NB4 (cell line): Measurements from ENCODE around the gene NOX3.
"Not testable (repeated sequence)": the region's sequence is repeated elsewhere in the genome, so short reads cannot be mapped to it uniquely, and the experiment has no call there.

ENCODE experiments used
- CTCF ChIP-seq: IDR thresholded peaks from one replicate; pipeline ENCODE4 v1.5.1; 2012; ENCODE audit warnings: low read depth, low read length
- MAX ChIP-seq: IDR thresholded peaks from 2 replicates; pipeline ENCODE4 v1.6.1; 2011; ENCODE audit warnings: low read depth, low read length
- MYC ChIP-seq: IDR thresholded peaks from 2 replicates; pipeline ENCODE4 v1.6.1; 2011; ENCODE audit warnings: low read depth, low read length
- POLR2A ChIP-seq: IDR thresholded peaks from 2 replicates; pipeline ENCODE4 v1.6.1; 2011; ENCODE audit warnings: mild to moderate bottlenecking; ENCODE audit not compliant: insufficient read length; ENCODE audit errors: extremely low read depth

GRCh38 chr6:155488197-155488596, 32.6 kb upstream of the NOX3 start:
- not testable (repeated sequence) for TF ChIP-seq MYC, CTCF, POLR2A, MAX
